Panc1 (cell line): Measurements from ENCODE around the gene RPAP2. TPM values are rescaled to one million over a fixed set of nuclear protein-coding genes. Genes with fewer than 3 reads are reported as not detected.

Experiments used
- ATAC-seq: fragments of 200-7000 bp; cut with Tn5 transposase; 2 replicates; pipeline ENCODE4 v1.9.1; 2020; ENCODE audit warnings: mild to moderate bottlenecking, moderate library complexity
- BruUV-seq: library from RNA; stranded (reverse); fragments of 400-500 nt; replicated peaks from 2 replicates; lab custom pipeline; 2021; lab: Mats Ljungman, UMichigan
- CTCF ChIA-PET: fragments of 300-600 bp; sonication (Branson Sonifier 250); formaldehyde crosslinking; loops from one replicate; lab custom pipeline; 2022; ENCODE audit warnings: antibody characterized with exemption; lab: Charles Lee
- POLR2A ChIA-PET: fragments of 300-600 bp; sonication (Branson Sonifier 250); formaldehyde crosslinking; loops from one replicate; lab custom pipeline; 2022; ENCODE audit warnings: antibody characterized with exemption; lab: Charles Lee
- DNase-seq: peaks from one replicate; pipeline ENCODE4 v3.0.0-alpha.2; 2010; ENCODE audit warnings: low read depth, low spot score
- H3K27ac ChIP-seq: 2 replicates; pipeline ENCODE4 v1.5.1; 2011; ENCODE audit warnings: mild to moderate bottlenecking, low read length, inconsistent platforms
- H3K27me3 ChIP-seq: fragments of 200-500 bp; sonication (Bioruptor generic); 2 replicates; pipeline ENCODE4 v1.6.0; 2014; ENCODE audit warnings: low read length, inconsistent platforms; ENCODE audit not compliant: control insufficient read depth, insufficient read depth
- H3K36me3 ChIP-seq: fragments of 200-500 bp; sonication (Bioruptor generic); 2 replicates; pipeline ENCODE4 v1.5.1; 2014; ENCODE audit warnings: inconsistent platforms, mild to moderate bottlenecking, low read length, moderate library complexity; ENCODE audit not compliant: control insufficient read depth, insufficient read depth
- H3K4me1 ChIP-seq: 2 replicates; pipeline ENCODE4 v1.5.1; 2011; ENCODE audit warnings: inconsistent platforms, mild to moderate bottlenecking, low read length, moderate library complexity; ENCODE audit not compliant: control insufficient read depth, insufficient read depth
- H3K4me3 ChIP-seq, 2 experiments: 2 replicates each; pipeline ENCODE4 v1.5.1; 2011 to 2012; ENCODE audit warnings: low read depth in 2 of 2, low read length in 2 of 2, mild to moderate bottlenecking in 2 of 2, inconsistent platforms in 1 of 2, moderate library complexity in 1 of 2
- H3K9me3 ChIP-seq: fragments of 200-500 bp; sonication (Bioruptor generic); 2 replicates; pipeline ENCODE4 v1.5.1; 2014; ENCODE audit warnings: low read depth, mild to moderate bottlenecking, inconsistent platforms, low read length, moderate library complexity; ENCODE audit not compliant: control insufficient read depth, insufficient read depth
- POLR2AphosphoS5 ChIP-seq: IDR thresholded peaks from 2 replicates; pipeline ENCODE4 v1.6.1; 2012; ENCODE audit warnings: mild to moderate bottlenecking, low read depth, low read length, moderate library complexity
- SIN3A ChIP-seq: IDR thresholded peaks from 2 replicates; pipeline ENCODE4 v1.6.1; 2012; ENCODE audit warnings: low read depth, mild to moderate bottlenecking, low read length, moderate library complexity, borderline replicate concordance; ENCODE audit not compliant: insufficient read depth
- TCF7L2 ChIP-seq: IDR thresholded peaks from 2 replicates; pipeline ENCODE4 v1.6.1; 2011; ENCODE audit warnings: mild to moderate bottlenecking, low read depth, low read length, inconsistent platforms
- in situ Hi-C: cut with HindIII; loops from 2 replicates; pipeline ENCODE4 v1.10.0; 2016; ENCODE audit warnings: low sequenced_read_pairs, low pct_unique_long_range_greater_than_20kb
- intact Hi-C: fragments of 100-400 bp; cut with micrococcal nuclease; formaldehyde crosslinking; loops from one replicate; pipeline ENCODE4 v1.10.0; 2022; ENCODE audit not compliant: unreplicated experiment
- total RNA-seq: library from RNA; stranded (reverse); gene quantifications from one replicate; pipeline ENCODE4 v1.2.1, GENCODE V29; 2021; ENCODE audit not compliant: unreplicated experiment
- TF ChIP-seq, protein P1 (sequence below), 2 experiments: IDR thresholded peaks; 2 replicates each; pipeline ENCODE4 v1.6.1; 2011 to 2012; ENCODE audit warnings: low read depth in 2 of 2, control low read depth in 1 of 2, low read length in 1 of 2, mild to moderate bottlenecking in 1 of 2, moderate library complexity in 1 of 2; ENCODE audit not compliant: insufficient read depth in 1 of 2
- TF ChIP-seq, protein P2 (sequence below): fragments of 450-650 bp; IDR thresholded peaks from 2 replicates; pipeline ENCODE4 v1.5.1; 2017; ENCODE audit warnings: mild to moderate bottlenecking

The RPAP2 gene
- total RNA-seq, 1 experiment from 2014 or later, result 16.3 TPM

DNA sequence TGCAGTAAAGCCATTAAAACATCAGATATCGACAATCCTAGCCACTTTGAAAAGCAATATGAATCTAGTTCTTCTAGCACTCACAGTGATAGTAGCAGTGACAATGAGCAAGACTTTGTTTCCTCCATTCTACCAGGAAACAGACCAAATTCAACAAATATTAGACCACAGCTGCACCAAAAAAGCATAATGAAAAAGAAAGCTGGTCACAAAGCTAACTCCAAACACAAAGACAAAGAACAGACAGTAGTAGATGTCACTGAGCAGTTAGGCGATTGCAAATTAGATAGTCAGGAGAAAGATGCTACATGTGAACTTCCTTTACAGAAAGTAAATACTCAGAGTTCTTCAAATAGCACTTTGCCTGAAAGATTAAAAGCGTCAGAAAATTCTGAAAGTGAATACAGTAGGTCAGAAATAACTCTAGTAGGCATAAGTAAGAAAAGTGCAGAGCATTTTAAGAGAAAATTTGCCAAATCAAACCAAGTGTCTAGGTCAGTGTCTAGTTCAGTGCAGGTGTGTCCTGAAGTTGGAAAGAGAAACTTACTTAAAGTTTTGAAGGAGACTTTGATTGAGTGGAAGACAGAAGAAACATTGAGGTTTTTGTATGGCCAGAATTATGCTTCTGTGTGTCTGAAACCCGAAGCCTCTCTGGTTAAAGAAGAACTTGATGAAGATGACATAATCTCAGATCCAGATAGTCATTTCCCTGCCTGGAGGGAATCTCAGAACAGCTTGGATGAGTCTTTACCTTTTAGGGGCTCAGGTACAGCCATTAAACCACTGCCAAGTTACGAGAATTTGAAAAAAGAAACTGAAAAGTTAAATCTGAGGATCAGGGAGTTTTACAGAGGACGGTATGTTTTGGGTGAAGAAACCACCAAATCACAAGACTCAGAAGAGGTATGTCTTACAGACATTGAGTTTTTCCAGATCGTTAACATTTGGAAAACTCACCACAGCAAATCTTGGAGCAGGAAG, 24.9 kb downstream of the RPAP2 start:
- ChIA-PET CTCF (no interaction called here), POLR2A (no interaction called here)
- Histone ChIP-seq H3K9me3 (peaks cover 4% of the 10 kb centered on the region; the same call in 1 of the 2 replicates), H3K36me3 (peaks cover 4% of the 10 kb centered on the region), H3K4me1 (no peaks in the 10 kb centered on the region), H3K4me3 (no peak overlapping the region), H3K27me3 (no peaks in the 10 kb centered on the region), H3K27ac (no peak overlapping the region)
- intact Hi-C loops (no loop called here), in situ Hi-C loops (no loop called here)
- ATAC-seq (no peak), DNase-seq (no peak)
- TF ChIP-seq TCF7L2 (no peak), POLR2AphosphoS5 (no peak), SIN3A (no peak)
- TF ChIP-seq, protein P1, sequence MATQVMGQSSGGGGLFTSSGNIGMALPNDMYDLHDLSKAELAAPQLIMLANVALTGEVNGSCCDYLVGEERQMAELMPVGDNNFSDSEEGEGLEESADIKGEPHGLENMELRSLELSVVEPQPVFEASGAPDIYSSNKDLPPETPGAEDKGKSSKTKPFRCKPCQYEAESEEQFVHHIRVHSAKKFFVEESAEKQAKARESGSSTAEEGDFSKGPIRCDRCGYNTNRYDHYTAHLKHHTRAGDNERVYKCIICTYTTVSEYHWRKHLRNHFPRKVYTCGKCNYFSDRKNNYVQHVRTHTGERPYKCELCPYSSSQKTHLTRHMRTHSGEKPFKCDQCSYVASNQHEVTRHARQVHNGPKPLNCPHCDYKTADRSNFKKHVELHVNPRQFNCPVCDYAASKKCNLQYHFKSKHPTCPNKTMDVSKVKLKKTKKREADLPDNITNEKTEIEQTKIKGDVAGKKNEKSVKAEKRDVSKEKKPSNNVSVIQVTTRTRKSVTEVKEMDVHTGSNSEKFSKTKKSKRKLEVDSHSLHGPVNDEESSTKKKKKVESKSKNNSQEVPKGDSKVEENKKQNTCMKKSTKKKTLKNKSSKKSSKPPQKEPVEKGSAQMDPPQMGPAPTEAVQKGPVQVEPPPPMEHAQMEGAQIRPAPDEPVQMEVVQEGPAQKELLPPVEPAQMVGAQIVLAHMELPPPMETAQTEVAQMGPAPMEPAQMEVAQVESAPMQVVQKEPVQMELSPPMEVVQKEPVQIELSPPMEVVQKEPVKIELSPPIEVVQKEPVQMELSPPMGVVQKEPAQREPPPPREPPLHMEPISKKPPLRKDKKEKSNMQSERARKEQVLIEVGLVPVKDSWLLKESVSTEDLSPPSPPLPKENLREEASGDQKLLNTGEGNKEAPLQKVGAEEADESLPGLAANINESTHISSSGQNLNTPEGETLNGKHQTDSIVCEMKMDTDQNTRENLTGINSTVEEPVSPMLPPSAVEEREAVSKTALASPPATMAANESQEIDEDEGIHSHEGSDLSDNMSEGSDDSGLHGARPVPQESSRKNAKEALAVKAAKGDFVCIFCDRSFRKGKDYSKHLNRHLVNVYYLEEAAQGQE (IDR thresholded peaks at IDR 0.05; ENCODE audit: insufficient read depth in 1 of 2, low read depth in 2 of 2, low read length in 1 of 2), result no peak
- TSS peak; percentile 13 for BruUV-seq

DNA sequence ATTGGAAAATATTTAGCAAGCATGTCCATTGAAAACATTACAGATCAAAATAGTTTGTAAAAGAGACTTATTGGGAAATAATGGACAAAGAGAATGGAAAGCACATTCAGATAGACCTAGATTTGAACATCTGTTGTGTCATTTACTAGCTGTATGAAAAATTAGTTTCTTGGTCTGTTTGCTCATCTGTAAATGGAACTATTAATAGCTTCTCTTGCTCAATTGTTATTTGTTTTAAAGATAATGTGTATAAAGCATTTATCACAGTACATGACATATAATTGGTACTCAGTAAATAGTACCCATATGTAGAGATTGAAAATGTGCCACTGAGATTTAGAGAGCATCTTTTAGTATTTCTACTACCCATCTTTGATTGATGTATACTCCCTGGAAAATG, 25.9 kb downstream of the RPAP2 start:
- POLR2A ChIA-PET, result no interaction called here
- DNase-seq (no peak), ATAC-seq (no peak)
- Histone ChIP-seq H3K27me3 (no peaks in the 10 kb centered on the region), H3K4me1 (no peaks in the 10 kb centered on the region), H3K36me3 (peaks cover 4% of the 10 kb centered on the region), H3K4me3 (no peak overlapping the region), H3K9me3 (peaks cover 4% of the 10 kb centered on the region; the same call in 1 of the 2 replicates), H3K27ac (no peak overlapping the region)
- no TSS peak for BruUV-seq
- CTCF ChIA-PET, result no interaction called here
- TF ChIP-seq, protein P1 (IDR thresholded peaks at IDR 0.05; ENCODE audit: insufficient read depth in 1 of 2, low read depth in 2 of 2, low read length in 1 of 2), result no peak
- TF ChIP-seq SIN3A (no peak), TCF7L2 (no peak), POLR2AphosphoS5 (no peak)
- TF ChIP-seq, protein P2, sequence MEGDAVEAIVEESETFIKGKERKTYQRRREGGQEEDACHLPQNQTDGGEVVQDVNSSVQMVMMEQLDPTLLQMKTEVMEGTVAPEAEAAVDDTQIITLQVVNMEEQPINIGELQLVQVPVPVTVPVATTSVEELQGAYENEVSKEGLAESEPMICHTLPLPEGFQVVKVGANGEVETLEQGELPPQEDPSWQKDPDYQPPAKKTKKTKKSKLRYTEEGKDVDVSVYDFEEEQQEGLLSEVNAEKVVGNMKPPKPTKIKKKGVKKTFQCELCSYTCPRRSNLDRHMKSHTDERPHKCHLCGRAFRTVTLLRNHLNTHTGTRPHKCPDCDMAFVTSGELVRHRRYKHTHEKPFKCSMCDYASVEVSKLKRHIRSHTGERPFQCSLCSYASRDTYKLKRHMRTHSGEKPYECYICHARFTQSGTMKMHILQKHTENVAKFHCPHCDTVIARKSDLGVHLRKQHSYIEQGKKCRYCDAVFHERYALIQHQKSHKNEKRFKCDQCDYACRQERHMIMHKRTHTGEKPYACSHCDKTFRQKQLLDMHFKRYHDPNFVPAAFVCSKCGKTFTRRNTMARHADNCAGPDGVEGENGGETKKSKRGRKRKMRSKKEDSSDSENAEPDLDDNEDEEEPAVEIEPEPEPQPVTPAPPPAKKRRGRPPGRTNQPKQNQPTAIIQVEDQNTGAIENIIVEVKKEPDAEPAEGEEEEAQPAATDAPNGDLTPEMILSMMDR, result no peak
- in situ Hi-C loops (no loop called here), intact Hi-C loops (no loop called here)
